GM13976 (cell line): ENCODE measurements around the gene FAM3D.

Experiments
- DNase-seq: peaks from one replicate; pipeline ENCODE4 v3.0.0; 2012; ENCODE audit warnings: low spot score
- CTCF ChIP-seq: IDR thresholded peaks from 2 replicates; pipeline ENCODE4 v1.5.1; 2012; ENCODE audit warnings: borderline replicate concordance, mild to moderate bottlenecking; ENCODE audit not compliant: insufficient read depth; ENCODE audit errors: extremely low read depth, missing control alignments, control extremely low read depth
- in situ Hi-C: fragments of 300-500 bp; cut with MboI; formaldehyde crosslinking; loops from one replicate; pipeline ENCODE4 v1.12.0; 2022; ENCODE audit warnings: low sequenced_read_pairs, mixed read lengths, inconsistent platforms; ENCODE audit not compliant: unreplicated experiment

The FAM3D gene

GRCh38 chr3:58658508-58658907 is 8.1 kb downstream of the FAM3D start:
- in situ Hi-C loops, result no loop called here
- no peak for DNase-seq
- TF ChIP-seq CTCF, result no peak

- DNase-seq, result no peak
- no peak for TF ChIP-seq CTCF
- in situ Hi-C loops, result no loop called here
Measured at GRCh38 chr3:58657571-58658141, 8.9 kb downstream of the FAM3D start.

GRCh38 chr3:58657036-58657520 is 9.5 kb downstream of the FAM3D start:
- TF ChIP-seq CTCF, result no peak
- no peak for DNase-seq
- in situ Hi-C loops, result no loop called here

GRCh38 chr3:58656631-58657030 is 9.9 kb downstream of the FAM3D start:
- TF ChIP-seq CTCF, result no peak
- in situ Hi-C loops, result no loop called here
- DNase-seq, result no peak

- no peak for TF ChIP-seq CTCF
- no peak for DNase-seq
- in situ Hi-C loops, result no loop called here
Measured at GRCh38 chr3:58654466-58654865, 12.1 kb downstream of the FAM3D start.

- DNase-seq, result no peak
- in situ Hi-C loops, result no loop called here
- TF ChIP-seq CTCF, result no peak
Measured at GRCh38 chr3:58652624-58653023, 13.9 kb downstream of the FAM3D start.

GRCh38 chr3:58651276-58651675 is 15.3 kb downstream of the FAM3D start:
- in situ Hi-C loops, result no loop called here
- no peak for TF ChIP-seq CTCF
- no peak for DNase-seq
